GM21723 (cell line): ENCODE measurements around the gene ALX4.

ENCODE experiments used
- ATAC-seq: cut with Tn5 transposase; IDR thresholded peaks from one replicate; pipeline ENCODE4 v1.9.1; 2021; ENCODE audit warnings: mild to moderate bottlenecking, moderate library complexity; ENCODE audit not compliant: unreplicated experiment

The ALX4 gene

DNA sequence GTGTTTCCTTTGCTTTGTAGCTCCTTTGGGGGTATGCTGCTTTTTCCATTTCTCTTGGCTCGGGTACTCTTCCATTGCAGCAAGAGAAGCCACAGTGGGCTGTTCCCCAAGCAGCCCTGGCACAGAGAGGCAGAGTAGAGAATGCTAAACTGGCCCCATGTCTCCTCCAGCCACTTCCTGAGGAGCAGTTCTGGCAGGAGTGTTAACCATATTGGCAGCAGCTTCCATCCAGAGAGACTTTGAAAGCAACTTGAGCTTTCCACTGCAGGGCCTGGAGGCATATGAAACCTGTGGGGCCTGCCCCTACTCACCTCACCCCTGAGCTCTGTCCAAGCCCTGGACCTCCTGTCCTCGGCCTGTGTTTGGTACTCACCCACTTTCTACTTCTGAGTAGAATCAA is 61.8 kb downstream of the ALX4 start:
- no peak for ATAC-seq

DNA sequence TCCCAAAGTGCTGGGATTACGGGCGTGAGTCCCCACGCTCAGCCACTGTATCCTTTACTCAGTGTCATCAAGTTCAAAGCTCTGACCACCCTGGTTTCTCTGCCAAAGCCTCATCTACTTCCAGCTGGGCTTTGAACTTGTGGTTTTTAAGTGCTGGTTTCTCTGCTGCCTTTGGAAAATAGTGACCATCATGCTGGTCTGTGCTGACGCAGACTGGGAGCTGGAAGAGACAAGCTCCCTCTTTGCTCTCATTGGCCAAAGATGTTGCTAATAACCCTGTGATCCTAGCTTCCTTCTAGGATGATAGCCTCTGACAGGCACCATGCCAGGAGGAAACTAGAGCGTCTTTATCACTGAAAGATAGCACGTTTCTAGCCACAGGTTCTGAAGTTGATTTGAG is 62.4 kb downstream of the ALX4 start:
- no peak for ATAC-seq

DNA sequence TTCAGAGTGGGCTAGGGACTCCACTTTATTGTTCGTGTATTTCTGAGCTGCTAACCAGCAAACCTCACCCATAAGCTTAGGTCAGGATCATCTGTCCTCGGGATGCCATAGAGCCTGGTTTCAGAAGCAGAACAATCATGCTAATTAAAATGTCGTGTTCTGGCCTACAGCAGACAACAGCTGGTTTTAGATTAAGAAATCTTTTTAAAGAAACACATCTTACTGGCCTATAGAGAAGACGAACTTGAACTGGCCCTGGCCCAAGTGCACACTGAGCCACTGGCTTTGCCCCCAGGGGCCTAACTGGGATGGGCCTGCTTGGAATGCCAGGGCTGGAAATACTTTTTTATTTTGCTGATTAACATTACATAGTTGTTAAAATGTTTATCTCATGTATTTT is 63.2 kb downstream of the ALX4 start:
- no peak for ATAC-seq

DNA sequence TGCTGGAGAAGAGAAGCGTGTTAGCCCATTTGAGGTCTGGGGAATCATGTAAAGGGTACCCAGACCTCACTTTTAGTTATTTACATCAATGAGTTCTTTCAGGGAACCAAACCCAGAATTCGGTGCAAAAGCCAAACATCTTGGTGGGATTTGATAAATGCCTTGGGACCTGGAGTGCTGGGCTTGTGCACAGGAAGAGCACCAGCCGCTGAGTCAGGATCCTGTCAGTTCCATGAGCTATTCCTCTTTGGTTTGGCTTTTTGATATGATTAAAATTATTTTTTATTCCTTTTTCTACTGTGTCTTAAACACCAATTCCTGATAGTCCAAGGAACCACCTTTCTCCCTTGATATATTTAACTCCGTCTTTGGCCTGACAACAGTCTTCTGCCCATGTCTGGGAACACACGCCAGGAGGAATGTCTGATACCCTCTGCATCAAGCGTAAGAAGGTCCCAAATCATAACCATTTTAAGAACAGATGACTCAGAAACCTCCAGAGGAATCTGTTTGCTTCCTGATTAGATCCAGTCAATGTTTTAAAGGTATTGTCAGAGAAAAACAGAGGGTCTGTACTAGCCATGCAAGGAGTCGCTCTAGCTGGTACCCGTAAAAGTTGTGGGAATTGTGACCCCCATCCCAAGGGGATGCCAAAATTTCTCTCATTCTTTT is 65.2 kb downstream of the ALX4 start:
- no peak for ATAC-seq

DNA sequence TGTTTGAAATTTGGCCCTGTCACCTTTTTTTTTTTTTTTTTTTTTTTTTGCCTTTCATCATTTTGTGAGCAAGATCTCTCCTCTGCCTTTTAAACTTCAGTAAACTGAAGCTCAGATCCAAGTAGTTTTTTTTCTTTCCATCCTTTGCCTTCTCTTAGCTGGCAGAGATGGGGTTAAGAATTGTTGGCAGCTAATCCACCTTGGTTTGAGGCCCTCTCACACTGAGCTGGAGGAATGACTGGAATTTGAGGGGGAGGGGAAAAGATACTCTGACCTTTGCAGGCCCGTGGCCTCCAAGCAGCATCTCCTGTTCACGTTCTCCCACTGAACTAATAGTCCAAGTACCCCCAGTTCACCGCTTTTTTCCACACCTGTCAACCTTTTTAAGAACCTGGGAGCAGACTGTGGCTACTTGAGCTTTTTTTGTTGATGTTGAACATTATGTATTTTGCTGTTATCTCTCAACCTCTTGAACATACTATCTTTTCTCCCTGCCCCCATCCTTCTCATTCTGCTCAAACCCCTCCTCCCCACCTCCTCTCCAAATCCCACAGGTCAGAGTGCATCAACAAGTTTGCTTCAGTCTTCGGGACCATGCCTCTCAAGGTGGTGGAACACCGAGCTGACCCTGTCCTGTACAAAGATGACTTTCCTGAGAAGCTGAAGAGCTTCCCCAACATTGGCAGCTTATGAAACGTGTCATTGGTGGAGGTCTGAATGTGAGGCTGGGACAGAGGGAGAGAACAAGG is 66.2 kb downstream of the ALX4 start:
- no peak for ATAC-seq

DNA sequence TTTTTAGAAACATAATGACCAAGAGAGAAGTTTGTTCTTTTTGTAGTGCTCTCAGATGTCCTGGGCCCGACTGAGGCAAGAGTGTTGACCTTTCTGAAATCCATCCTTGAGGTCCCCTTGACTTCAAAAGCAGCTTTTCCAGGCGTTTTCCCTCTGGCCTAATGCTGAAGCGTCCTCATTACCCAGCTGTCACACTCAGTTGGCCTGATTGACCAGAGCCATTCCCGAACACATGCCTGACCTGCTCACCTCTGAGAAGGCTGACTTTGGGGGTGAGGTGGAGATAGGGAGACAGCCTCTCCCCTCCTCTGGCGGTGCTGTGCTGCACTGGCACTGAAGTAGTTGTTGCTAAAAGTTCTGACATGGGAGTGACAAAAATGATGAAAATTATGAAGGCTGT is 66.9 kb downstream of the ALX4 start:
- ATAC-seq, result no peak

DNA sequence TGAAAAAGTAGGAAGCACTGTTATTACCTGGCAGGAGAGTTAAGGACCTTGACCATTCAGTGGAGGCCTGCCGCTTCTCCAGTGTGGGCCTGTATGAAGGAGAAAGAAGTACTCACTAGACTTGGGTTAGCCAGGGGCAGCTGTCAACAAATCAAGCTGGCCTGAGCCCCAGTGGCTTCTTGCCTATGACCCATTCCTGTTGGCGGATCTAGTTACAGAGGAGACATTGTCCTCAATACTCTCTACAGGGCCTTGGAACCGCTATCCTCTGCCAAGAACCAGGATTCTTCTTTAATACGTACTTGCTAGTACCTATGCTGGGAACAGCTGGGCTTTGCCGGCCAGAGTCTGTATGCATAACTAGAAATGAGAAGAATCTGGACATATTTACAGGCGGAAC is 68.1 kb downstream of the ALX4 start:
- ATAC-seq, result no peak

DNA sequence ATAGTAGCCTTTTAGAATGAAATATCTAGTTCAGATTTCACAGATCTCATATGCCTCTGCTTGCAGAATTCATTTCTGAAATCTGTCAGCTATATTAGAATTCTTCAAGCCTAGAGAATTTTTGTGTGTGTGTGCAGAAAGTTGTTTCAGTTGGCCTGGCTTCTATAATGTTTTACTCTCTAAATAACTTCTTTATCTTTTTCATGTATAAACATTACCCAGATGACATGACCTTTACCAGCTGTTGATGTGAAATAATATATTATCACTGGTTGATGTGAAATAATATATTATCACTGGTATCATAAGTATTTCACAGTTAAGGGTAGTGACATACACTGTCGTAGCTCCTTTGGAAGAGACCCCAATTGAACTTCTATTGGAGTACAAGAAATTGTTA is 72.8 kb downstream of the ALX4 start:
- no peak for ATAC-seq

DNA sequence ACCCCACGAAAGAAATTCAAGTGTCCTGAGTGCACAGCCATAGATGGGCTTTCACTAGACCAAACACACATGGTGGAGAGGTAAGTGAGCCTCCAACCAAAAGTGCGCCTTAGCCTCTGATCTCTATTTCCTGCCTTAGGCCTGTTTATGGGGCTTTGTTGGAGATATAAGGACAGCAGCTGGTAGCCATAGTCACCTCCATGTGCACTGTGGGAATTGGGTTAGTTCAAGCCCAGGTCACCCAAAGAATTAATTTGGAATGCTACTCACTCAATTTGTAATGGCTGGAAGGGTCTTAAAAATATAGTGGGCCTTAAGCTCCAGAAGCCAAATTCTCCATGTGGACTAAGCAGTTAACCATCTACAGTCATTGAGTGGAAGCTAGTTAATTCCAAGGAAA is 73.6 kb downstream of the ALX4 start:
- ATAC-seq, result no peak

DNA sequence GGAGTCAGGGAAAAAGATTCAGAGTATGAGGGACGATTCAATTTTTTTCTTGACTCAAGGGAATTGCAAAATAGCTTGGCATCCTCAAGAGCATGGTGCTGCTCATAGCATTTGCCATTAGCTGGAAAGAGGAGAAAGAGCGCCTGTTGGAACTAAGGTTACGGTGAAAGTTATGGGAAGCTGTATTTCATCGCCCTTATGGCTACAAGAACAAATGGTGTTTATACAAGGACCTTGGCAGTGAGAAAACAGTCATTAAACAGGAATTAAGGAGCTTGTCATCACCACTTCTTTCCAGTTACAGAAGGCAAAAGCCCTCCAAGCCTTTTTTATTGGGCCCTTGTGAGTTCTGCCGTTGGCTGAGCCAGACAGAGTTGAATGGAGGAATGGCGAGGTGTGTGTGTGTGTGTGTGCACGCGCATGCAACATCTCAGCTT is 74.2 kb downstream of the ALX4 start:
- ATAC-seq, result no peak

DNA sequence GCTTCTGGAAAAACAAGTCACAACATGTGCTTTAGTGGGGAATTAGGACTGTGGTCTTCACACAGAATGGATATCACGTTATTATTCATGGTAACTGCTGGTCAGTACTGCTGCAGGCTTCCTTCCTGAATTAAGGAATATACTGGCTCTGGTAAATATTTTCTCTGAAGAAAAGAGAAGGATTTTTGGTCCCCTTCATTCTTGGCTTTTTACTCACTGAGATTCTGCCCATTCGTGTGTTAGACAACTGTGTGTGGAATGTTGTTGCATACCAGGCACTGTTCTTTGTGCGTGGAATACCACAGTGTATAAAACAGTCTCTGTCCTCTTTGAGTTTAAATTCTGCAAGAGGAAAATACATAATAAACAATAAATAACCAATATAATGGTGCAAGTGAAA is 80.3 kb downstream of the ALX4 start:
- no peak for ATAC-seq

DNA sequence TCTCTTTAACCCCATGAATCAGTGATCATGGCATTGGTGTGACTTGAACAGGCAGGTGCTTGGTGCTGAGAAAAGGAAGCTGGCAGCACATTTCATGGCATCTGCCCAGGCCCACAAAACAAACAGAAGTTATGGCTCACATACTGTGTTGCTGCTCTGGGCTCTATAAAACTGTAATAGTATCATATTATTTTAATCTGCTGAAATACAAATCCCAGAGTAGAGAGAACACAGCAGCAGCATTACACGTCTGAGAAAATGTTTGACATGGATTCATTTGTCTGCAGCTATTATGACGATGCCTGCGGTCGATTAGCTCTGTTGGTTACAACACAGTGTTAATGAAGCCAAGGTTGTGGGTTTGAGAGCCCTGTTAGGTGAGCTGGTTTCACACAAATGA is 80.8 kb downstream of the ALX4 start:
- ATAC-seq, result no peak

DNA sequence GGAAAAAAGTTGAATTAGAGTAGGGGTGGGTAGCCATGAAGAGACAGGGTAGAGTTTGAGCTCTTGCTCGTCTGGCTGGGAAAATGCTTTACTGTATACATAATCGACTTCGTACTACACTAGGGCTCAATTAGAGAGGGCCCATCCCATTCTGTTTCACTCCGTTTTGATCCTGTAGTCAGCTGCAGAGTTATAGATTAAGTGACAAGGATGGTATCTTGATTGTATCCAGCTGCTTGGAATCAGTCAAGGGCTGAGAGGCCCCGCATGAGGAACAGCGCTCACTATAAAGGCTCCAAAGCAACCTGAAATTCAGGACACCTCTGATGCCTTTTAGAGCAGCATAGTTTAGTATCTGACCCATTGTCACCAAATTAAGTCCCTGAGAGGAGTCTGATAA is 81.6 kb downstream of the ALX4 start:
- no peak for ATAC-seq

DNA sequence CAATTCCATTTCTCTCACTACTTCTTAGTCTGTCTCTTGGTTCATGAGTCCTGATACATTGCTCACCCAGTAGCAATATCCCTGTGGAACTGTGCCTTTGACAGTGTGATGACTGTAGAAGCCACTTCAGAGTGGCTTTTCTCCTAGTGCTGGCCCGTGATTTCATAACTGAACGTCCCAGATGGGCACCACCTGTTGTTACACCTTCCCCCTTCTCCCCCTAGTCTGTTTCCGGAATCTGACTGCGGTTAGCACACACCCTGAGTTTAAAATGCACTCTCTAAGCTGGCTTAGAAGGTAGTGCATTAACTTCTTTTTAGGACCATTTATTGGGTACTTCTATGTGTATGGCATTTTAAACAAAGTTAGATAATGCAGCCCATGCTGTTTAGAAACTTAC is 83.0 kb downstream of the ALX4 start:
- ATAC-seq, result no peak

DNA sequence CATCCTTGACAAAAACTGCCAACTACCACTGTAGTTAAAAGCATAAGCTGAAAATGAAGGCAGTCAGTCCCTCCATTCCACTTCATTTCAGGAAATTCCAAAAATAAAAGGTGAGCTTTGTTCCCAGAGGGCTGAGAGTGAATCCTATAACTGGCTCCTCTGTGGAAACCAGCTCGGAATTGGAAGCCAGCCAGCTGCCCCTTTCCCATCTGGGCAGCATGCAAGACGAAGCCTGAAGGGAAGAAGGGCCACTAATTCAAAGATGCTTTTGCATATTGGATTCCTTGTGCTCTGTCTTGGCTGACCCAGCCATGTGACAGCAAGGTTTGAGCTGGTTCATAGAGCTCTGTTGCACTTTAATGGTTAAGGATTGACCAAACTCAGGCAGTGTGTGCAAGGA is 83.4 kb downstream of the ALX4 start:
- ATAC-seq, result no peak

DNA sequence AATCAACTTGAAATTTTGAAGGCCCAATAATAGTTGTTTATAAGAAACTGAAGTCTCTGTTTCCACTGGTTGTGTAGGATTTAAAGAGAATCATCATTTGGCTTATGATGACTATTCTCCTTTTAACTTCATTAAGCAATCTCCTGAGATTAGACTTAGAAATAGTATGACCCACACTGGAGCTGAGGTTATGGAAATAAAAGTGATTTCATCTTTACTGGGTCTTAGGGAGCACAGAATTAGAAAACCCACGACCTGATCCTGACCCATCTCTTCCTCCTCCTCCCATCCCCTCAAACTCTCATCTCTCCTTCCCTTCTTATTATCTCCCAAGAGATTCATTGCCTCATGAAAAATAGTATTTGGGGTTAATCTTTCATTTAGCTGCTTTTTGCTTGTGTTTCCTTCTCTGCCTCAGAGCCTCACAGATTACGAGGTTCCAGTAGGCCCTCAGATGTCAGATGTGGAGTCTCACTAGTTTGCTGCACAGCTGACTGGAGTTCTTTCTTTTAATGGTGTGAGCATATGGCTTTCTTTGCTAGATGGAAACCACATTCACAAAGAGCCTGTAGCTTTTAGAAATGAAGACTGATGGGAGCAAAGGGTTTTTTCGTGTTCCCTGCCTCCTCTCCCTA is 85.0 kb downstream of the ALX4 start:
- ATAC-seq, result no peak

DNA sequence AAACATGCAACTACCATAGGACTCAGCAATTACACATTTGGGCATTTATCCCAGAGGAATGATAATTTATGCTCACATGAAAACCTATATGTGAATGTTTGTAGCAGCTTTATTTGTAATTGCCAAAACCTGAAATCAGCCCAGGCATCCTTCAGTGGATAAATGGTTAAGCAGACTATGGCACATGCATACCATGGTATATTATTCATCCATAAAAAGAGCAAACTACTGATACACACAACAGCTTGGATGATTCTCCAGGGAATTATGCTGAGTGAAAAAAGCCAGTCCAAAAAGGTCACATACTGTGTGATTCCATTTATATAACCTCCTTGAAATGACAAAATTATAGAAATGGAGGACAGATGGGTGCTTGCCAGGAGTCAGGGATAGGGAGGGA is 86.7 kb downstream of the ALX4 start:
- ATAC-seq, result no peak

DNA sequence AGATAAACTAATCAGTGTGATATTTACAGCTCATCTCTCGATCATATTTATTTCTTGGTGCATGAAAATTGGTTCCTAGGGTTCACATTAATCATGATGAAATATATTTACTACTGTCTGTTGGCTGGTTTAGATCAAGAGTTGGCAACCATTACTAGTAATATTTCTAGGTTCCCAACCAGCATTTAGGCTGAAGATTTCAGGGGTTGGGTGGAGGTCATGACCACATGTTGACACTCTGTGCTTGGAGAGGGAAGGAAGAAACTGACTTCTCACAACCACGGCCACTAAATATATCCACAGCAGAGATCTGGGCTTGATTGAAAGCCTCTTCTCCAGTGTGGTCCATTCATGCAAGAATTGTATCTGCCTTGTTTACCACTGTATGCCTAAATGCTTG is 87.9 kb downstream of the ALX4 start:
- ATAC-seq, result no peak

DNA sequence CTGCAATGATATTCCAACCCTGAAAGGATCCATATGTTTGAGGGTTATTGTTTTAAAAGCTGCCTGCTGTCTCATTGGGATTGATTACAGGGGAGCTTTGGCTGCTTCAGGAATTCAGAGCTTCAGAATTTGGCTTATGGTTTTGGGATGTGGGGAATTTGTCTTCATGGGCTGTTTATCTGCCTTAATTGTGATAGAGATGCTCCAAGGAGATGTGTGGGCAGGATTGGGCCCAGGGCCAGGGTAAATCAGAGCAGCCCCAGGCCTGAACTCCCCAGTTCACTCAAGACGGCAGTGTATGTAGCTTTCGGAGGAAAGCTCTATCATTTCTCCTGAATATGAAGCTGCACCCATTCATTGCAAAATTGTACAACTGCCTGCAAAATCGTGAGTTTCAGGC is 88.5 kb downstream of the ALX4 start:
- ATAC-seq, result no peak

DNA sequence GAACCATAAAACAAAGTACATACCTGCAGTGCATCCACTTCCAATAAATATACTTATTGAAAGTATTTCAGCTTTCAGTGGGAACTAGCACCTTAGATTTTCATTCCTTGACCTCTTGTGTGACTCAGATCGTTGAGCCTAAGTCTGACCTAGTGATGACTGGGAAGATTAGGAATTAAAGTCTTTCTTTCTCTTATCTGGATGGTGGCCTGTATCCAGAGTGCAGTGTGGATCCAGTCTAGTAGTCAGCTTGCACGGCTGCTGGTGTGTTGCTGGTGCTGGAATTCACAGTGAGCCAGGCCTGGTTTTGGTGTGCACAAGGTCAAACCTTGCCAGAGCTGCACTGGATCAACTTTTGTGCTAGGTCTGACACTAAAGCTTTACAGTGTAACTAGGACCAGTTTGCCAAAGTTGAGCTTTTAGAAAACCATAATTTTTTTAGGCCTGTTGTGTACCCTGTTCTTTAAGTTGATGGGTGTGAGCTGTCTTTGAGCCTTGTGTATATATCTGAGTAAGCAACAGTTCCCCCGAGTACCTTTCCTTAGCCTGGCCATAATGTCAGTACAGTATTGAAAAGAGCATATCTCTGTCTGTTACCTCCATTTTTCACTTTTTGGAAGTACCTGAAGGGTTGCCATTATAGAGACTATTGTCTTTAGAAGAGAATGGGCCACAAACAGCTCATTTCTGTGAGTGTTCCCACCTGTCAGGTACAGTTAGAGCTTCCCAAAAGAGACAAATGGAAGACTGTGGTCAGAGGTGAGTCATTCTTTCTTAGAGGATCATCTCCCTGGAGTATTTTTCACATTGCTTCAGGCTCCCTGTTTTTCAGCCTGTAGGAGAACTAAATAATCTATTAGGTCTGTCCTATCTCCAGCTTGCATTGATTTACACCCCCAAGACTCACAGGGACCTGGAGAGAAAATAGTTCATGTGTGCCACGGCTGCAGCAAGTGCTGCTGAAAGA is 89.8 kb downstream of the ALX4 start:
- ATAC-seq, result no peak

DNA sequence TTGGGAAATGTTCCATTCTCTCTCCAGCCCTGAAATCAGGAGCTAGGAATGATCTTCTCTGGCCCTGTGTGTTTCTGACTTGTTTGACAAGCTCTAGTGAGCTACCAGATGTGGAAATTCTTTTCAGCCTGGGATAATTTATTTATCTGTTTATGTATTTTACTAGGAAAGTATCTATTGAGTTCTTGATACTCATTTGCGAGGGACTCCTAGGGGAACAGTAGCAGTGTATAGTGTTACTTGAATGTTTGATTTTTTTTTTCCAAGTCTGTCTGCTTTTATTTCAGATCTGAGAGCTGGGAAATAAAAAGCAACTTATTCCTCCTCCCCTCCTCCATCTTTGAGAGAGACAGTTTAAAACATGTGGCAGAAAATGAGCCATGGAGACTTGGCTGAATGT is 92.5 kb downstream of the ALX4 start:
- ATAC-seq, result no peak
